ENCODE measurements around the gene SERTAD4. TPM values are rescaled to one million over a fixed set of nuclear protein-coding genes. Genes with fewer than 3 reads are reported as not detected.
A peak's percentile ranks its signal among the peaks of the same experiment; 100 is the strongest.
"Not testable (repeated sequence)": the region's sequence is repeated elsewhere in the genome, so short reads cannot be mapped to it uniquely, and the experiment has no call there.

Gene SERTAD4
- total RNA-seq (2014; rRNA removed; shearing (Covaris generic)) (0.76 and 0.97 TPM in 2 replicates), polyA plus RNA-seq (2016; fragmentation: Nextera tagmentation; extraction: Ambion mirVana) (1.0 and 1.7 TPM in 2 replicates)

DNA sequence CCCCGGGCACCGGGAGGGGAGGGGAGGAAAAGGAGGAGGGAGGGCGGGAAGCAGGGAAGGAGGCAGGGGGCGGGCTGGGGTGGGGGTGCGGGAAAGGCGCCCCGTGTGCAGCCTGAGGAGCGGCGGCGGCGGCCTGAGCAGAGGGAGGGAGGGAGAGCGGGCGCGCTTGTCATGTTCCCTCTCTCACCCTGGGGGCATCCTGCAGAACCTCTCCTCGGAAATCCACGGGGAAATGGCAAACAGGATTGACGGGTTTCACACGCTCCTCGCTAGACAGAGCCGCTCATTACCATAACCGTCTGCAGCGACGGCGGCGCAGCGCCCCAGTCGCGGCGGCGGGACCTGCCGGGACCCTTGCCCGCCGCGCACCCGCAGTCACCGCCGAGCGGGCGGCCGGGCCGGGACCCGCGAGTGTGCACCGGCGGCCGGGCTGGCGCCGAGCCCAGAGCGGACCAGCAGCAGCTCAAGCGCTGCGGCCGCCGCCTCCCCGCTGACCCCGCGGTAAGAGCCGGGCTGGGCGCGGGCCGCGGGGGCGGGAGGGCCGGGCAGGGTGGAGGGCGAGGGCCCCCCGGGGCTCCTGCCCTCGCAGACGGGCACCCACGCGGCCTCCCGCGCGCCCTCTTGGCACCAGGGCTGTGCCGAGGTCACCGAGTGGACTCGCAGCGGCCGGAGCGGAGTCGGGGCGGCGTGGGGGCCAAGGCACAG lies at the start of gene SERTAD4:
Gene SERTAD4 (plus strand): TSS at position 286 of the 705 bp plus-strand sequence. CDS start 5,165 bp downstream, outside the sequence.
- H3K27me3 ChIP-seq (replicated peaks; ENCODE audit: insufficient read depth), result 0 out of 2 replicates have a peak, but pooled peaks cover 6% of the 10 kb centered on the region
- H3K27ac ChIP-seq, result no peak within 1 kb of the TSS
- H3F3A ChIP-seq (ENCODE audit: insufficient read depth), result peaks cover 16% of the 10 kb centered on the region; the same call in 1 of the 2 replicates
- H4K20me1 ChIP-seq (ENCODE audit: insufficient read depth), result no peaks in the 10 kb centered on the region
- peak within 1 kb of the TSS; percentile 88 for H3K4me2 ChIP-seq (ENCODE audit: unreplicated experiment)
- peak; percentile 68 for DNase-seq
- peak within 1 kb of the TSS; percentile 56 for H3K9ac ChIP-seq
- no peak for TF ChIP-seq EZH2 (IDR thresholded peaks at IDR 0.05; ENCODE audit: insufficient read depth, poor library complexity, severe bottlenecking)
- no peak for TF ChIP-seq EZH2phosphoT487 (IDR thresholded peaks at IDR 0.05; ENCODE audit: insufficient read depth, low read depth)
- H2AFZ ChIP-seq, result peak within 1 kb of the TSS; percentile 77
- H3K9me2 ChIP-seq (ENCODE audit: insufficient read depth), result no peaks in the 10 kb centered on the region
- H3K9me3 ChIP-seq (ENCODE audit: low read depth), result no peaks in the 10 kb centered on the region
- in situ Hi-C loops (cut with MboI), result no loop called here
- no peaks in the 10 kb centered on the region for H3K36me3 ChIP-seq (ENCODE audit: low read depth)
- peaks cover 15% of the 10 kb centered on the region; the same call in 1 of the 2 replicates for H3K4me1 ChIP-seq (ENCODE audit: insufficient read depth)
- peak within 1 kb of the TSS; percentile 80 for H3K4me3 ChIP-seq
- WGBS, 2 experiments (ENCODE audit: low coverage in 1 of 2, low lambda C conversion rate in 2 of 2, missing lambda C conversion rate in 2 of 2), result 1 to 2% methylated on average over 22 to 50 of the region's 81 CpGs
- no peaks in the 10 kb centered on the region for H3K79me2 ChIP-seq (ENCODE audit: insufficient read depth)

DNA sequence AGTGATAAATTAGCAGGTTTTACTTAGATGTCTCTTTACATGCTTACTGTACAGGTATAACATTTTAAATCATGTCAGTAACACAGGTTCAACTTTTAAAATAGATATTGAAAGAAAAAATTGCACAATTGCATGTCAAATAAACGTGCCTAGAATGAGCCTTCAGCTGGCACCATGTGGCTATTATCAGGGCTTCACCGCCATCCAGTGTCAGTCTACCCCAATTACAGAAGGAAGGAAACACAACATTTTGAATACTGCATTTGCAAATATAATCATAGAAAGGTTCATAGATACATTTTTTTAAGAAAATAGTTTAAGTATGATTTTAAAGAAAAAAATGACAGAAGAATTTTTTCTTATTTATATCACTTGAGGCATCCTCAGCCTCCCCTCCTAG lies 47.5 kb upstream of the SERTAD4 start:
- Histone ChIP-seq H2AFZ (no peak overlapping the region), H4K20me1 (ENCODE audit: insufficient read depth) (no peaks in the 10 kb centered on the region), H3K9me2 (ENCODE audit: insufficient read depth) (no peaks in the 10 kb centered on the region), H3K9me3 (ENCODE audit: low read depth) (no peaks in the 10 kb centered on the region), H3K9ac (no peak overlapping the region), H3K79me2 (ENCODE audit: insufficient read depth) (no peaks in the 10 kb centered on the region), H3K27ac (no peak overlapping the region), H3F3A (ENCODE audit: insufficient read depth) (no peaks in the 10 kb centered on the region), H3K27me3 (replicated peaks; ENCODE audit: insufficient read depth) (no peaks in the 10 kb centered on the region), H3K4me2 (ENCODE audit: unreplicated experiment) (no peak overlapping the region), H3K4me3 (no peak overlapping the region), H3K36me3 (ENCODE audit: low read depth) (no peaks in the 10 kb centered on the region), H3K4me1 (ENCODE audit: insufficient read depth) (peaks cover 10% of the 10 kb centered on the region)
- no peak for DNase-seq
- WGBS, 2 experiments (ENCODE audit: low coverage in 1 of 2, low lambda C conversion rate in 2 of 2, missing lambda C conversion rate in 2 of 2), result 49 to 50% methylated on average over 2 of the region's 2 CpGs
- TF ChIP-seq EZH2 (IDR thresholded peaks at IDR 0.05; ENCODE audit: insufficient read depth, poor library complexity, severe bottlenecking), result no peak
- no peak for TF ChIP-seq EZH2phosphoT487 (IDR thresholded peaks at IDR 0.05; ENCODE audit: insufficient read depth, low read depth)
- in situ Hi-C loops (cut with MboI), result no loop called here

- H3K27ac ChIP-seq; H2AFZ ChIP-seq; H3F3A ChIP-seq (ENCODE audit: insufficient read depth); H3K79me2 ChIP-seq (ENCODE audit: insufficient read depth); H4K20me1 ChIP-seq (ENCODE audit: insufficient read depth); in situ Hi-C loops (cut with MboI); H3K4me3 ChIP-seq; H3K9ac ChIP-seq; H3K36me3 ChIP-seq (ENCODE audit: low read depth); H3K27me3 ChIP-seq (replicated peaks; ENCODE audit: insufficient read depth); H3K9me3 ChIP-seq (ENCODE audit: low read depth); H3K9me2 ChIP-seq (ENCODE audit: insufficient read depth): not testable (repeated sequence)
- peak; percentile 80 for DNase-seq
- Histone ChIP-seq H3K4me1 (ENCODE audit: insufficient read depth) (peaks cover 10% of the 10 kb centered on the region), H3K4me2 (ENCODE audit: unreplicated experiment) (peak overlapping the region; percentile 47)
- WGBS, 2 experiments (ENCODE audit: low coverage in 1 of 2, low lambda C conversion rate in 2 of 2, missing lambda C conversion rate in 2 of 2), result 63 to 65% methylated on average over 18 of the region's 18 CpGs
Observed at GRCh38 chr1:210187849-210188606, 44.6 kb upstream of the SERTAD4 start.

DNA sequence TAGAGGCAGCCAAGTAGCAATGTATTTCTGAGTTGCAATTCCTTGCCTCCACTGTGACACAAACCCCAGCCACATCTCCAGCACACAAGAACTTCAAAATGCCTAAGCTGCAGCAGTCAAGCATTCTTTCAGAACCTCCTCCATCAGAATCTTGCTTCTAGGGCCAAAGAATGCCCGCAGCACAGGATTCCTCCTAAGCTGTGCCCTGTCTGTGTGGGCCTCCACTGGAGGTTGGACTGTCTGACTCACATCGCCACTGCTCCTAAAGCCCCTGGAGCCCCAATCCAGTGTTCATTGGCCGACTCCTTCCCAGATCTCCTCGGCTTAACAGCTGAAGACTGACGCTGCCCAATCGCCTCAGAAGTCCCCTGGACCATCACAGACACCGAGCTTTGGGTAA lies 43.2 kb upstream of the SERTAD4 start:
- in situ Hi-C loops (cut with MboI), result no loop called here
- H3F3A ChIP-seq (ENCODE audit: insufficient read depth), result no peaks in the 10 kb centered on the region
- H3K9me2 ChIP-seq (ENCODE audit: insufficient read depth), result no peaks in the 10 kb centered on the region
- H3K27me3 ChIP-seq (replicated peaks; ENCODE audit: insufficient read depth), result no peaks in the 10 kb centered on the region
- H2AFZ ChIP-seq, result no peak overlapping the region
- no peaks in the 10 kb centered on the region for H3K36me3 ChIP-seq (ENCODE audit: low read depth)
- no peak for TF ChIP-seq EZH2 (IDR thresholded peaks at IDR 0.05; ENCODE audit: insufficient read depth, poor library complexity, severe bottlenecking)
- no peak for TF ChIP-seq EZH2phosphoT487 (IDR thresholded peaks at IDR 0.05; ENCODE audit: insufficient read depth, low read depth)
- H3K4me1 ChIP-seq (ENCODE audit: insufficient read depth), result peaks cover 10% of the 10 kb centered on the region
- no peaks in the 10 kb centered on the region for H3K79me2 ChIP-seq (ENCODE audit: insufficient read depth)
- no peaks in the 10 kb centered on the region for H4K20me1 ChIP-seq (ENCODE audit: insufficient read depth)
- no peak overlapping the region for H3K27ac ChIP-seq
- H3K4me2 ChIP-seq (ENCODE audit: unreplicated experiment), result no peak overlapping the region
- H3K9me3 ChIP-seq (ENCODE audit: low read depth), result no peaks in the 10 kb centered on the region
- no peak overlapping the region for H3K4me3 ChIP-seq
- no peak overlapping the region for H3K9ac ChIP-seq
- no peak for DNase-seq
- 83 to 88% methylated on average over 7 of the region's 7 CpGs for WGBS, 2 experiments (ENCODE audit: low coverage in 1 of 2, low lambda C conversion rate in 2 of 2, missing lambda C conversion rate in 2 of 2)

Measured in GM23248 (cell line).